Thoracic aorta (tissue), 2 donors: Measurements from ENCODE around the gene MDM1. TPM values are rescaled to one million over a fixed set of nuclear protein-coding genes. Genes with fewer than 3 reads are reported as not detected.

Source experiments
- ATAC-seq: fragments of 150-250 bp; one replicate; pipeline ENCODE4 v1.8.0; 2017; ENCODE audit warnings: low read depth; ENCODE audit not compliant: insufficient number of reproducible peaks, low FRiP score
- DNase-seq: peaks from one replicate; pipeline ENCODE4 v3.0.0-alpha.2; 2020; ENCODE audit warnings: low spot score
- H3K27ac ChIP-seq, 2 donors: fragments of 200-600 bp; sonication (generic); 1 replicate in 1 of 2; 2 replicates in 1 of 2; pipeline ENCODE4 v1.5.1; 2016; ENCODE audit warnings: mild to moderate bottlenecking in 2 of 2, moderate library complexity in 2 of 2
- H3K27me3 ChIP-seq: fragments of 200-600 bp; sonication (generic); replicated peaks from 2 replicates; pipeline ENCODE4 v1.6.0; 2016; ENCODE audit warnings: mild to moderate bottlenecking; ENCODE audit not compliant: insufficient read depth
- H3K36me3 ChIP-seq: fragments of 200-600 bp; sonication (generic); one replicate; pipeline ENCODE4 v1.5.1; 2016
- H3K4me1 ChIP-seq, 2 donors: fragments of 200-600 bp; sonication (generic); 1 replicate in 1 of 2; 2 replicates in 1 of 2; pipeline versions ENCODE4 v1.5.1 to v1.6.0; 2016; ENCODE audit warnings: low read depth in 2 of 2, mild to moderate bottlenecking in 1 of 2; ENCODE audit not compliant: control insufficient read depth in 1 of 2
- H3K4me3 ChIP-seq: fragments of 200-600 bp; sonication (generic); 2 replicates; pipeline ENCODE4 v1.5.1; 2016; ENCODE audit warnings: mild to moderate bottlenecking
- H3K9me3 ChIP-seq: fragments of 200-600 bp; sonication (generic); 2 replicates; pipeline ENCODE4 v1.5.1; 2016
- CTCF ChIP-seq: fragments of 200-600 bp; sonication (generic); IDR thresholded peaks from one replicate; pipeline ENCODE4 v1.5.1; 2019; ENCODE audit warnings: antibody characterized with exemption
- total RNA-seq, 2 donors: library from RNA; depleted of rRNA; stranded (reverse); fragments of >200 nt; gene quantifications; one replicate each; pipeline versions ENCODE4 v1.1.0 to v1.2.3, GENCODE V29; 2016

MDM1 gene
- total RNA-seq, 2 donors from 2014 or later = 13.4 to 17.1 TPM

- no peak for TF ChIP-seq CTCF
- no peaks in the 10 kb centered on the region for H3K9me3 ChIP-seq
- H3K36me3 ChIP-seq = peaks cover 10% of the 10 kb centered on the region
These were observed 26.9 kb downstream of the MDM1 start for GRCh38 chr12:68305278-68305677.

DNA sequence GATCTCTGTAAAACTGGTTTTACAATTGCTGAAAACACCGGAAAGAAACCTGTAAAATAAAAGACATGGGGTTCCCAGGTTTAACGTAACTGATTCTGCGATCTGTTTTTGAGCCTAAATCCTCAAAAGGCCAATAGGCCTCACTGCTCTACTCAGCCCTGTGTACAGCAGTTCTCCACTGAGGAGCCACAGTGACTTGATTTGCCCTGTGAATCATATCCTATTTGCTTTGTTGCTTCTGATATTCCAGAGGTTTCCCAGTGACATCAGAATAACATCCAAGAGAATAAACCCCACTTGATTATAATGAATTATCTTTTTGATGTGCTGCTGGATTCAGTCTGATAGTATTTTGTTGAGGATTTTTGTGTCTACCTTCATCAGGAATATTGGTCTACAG is 27.5 kb downstream of the MDM1 start:
- DNase-seq = no peak
- Histone ChIP-seq H3K36me3 (peaks cover 7% of the 10 kb centered on the region), H3K4me1 (peaks cover 6 to 8% of the 10 kb centered on the region in 2 donors), H3K27me3 (no peaks in the 10 kb centered on the region), H3K9me3 (peaks cover 4% of the 10 kb centered on the region), H3K4me3 (no peak overlapping the region), H3K27ac (no peak overlapping the region)
- no peak for TF ChIP-seq CTCF
- ATAC-seq = no peak

More at GRCh38 chr12:68305278-68305677, 26.9 kb downstream of the MDM1 start:
- Histone ChIP-seq H3K27me3 (no peaks in the 10 kb centered on the region), H3K4me3 (no peak overlapping the region), H3K4me1 (peaks cover 6 to 8% of the 10 kb centered on the region in 2 donors), H3K27ac (no peak overlapping the region)
- ATAC-seq (no peak), DNase-seq (no peak)

GRCh38 chr12:68303850-68304249 is 28.3 kb downstream of the MDM1 start:
- Histone ChIP-seq H3K9me3 (peaks cover 4% of the 10 kb centered on the region), H3K36me3 (peaks cover 2% of the 10 kb centered on the region), H3K4me1 (peaks cover 6 to 8% of the 10 kb centered on the region in 2 donors), H3K27me3 (no peaks in the 10 kb centered on the region), H3K27ac (no peak overlapping the region), H3K4me3 (no peak overlapping the region)
- no peak for TF ChIP-seq CTCF
- ATAC-seq = no peak
- DNase-seq = no peak

GRCh38 chr12:68297929-68298328 is 34.2 kb downstream of the MDM1 start:
- H3K4me1 ChIP-seq = no peaks in the 10 kb centered on the region
- H3K36me3 ChIP-seq = peaks cover 5% of the 10 kb centered on the region

GRCh38 chr12:68294251-68294650 is 37.9 kb downstream of the MDM1 start:
- Histone ChIP-seq H3K4me3 (no peak overlapping the region), H3K9me3 (no peaks in the 10 kb centered on the region), H3K27me3 (no peaks in the 10 kb centered on the region), H3K36me3 (peaks cover 5% of the 10 kb centered on the region), H3K27ac (no peak overlapping the region), H3K4me1 (no peaks in the 10 kb centered on the region)
- DNase-seq = no peak
- no peak for ATAC-seq
- no peak for TF ChIP-seq CTCF

More at GRCh38 chr12:68297929-68298328, 34.2 kb downstream of the MDM1 start:
- H3K9me3 ChIP-seq = peaks cover 4% of the 10 kb centered on the region
- no peaks in the 10 kb centered on the region for H3K27me3 ChIP-seq
- H3K4me3 ChIP-seq = no peak overlapping the region
- DNase-seq = no peak
- no peak for TF ChIP-seq CTCF
- H3K27ac ChIP-seq = no peak overlapping the region
- ATAC-seq = no peak
